Esophagus mucosa (tissue), 1 donor: ENCODE measurements around the gene FAM47E. TPM values are rescaled to one million over a fixed set of nuclear protein-coding genes. Genes with fewer than 3 reads are reported as not detected.
"Not testable (repeated sequence)": the region's sequence is repeated elsewhere in the genome, so short reads cannot be mapped to it uniquely, and the experiment has no call there.

Experiments
- ATAC-seq: fragments of 200-7000 bp; cut with Tn5 transposase; one replicate; pipeline ENCODE4 v1.9.1; 2020
- total RNA-seq: library from RNA; stranded (reverse); gene quantifications from one replicate; pipeline ENCODE4 v1.2.4, GENCODE V29; 2023
- donor health status: DM: yes; HTN: yes; CAD: no.

Gene FAM47E
- total RNA-seq, 1 donor from 2014 or later, result 0.20 TPM

- ATAC-seq, result no peak
Measured at GRCh38 chr4:76271248-76271647, 19.7 kb downstream of the FAM47E start.

GRCh38 chr4:76272073-76272472 is 20.6 kb downstream of the FAM47E start:
- no peak for ATAC-seq

- ATAC-seq, result no peak
Measured at GRCh38 chr4:76272582-76272981, 21.1 kb downstream of the FAM47E start.

- ATAC-seq, result no peak
Measured at GRCh38 chr4:76272999-76273398, 21.5 kb downstream of the FAM47E start.

- ATAC-seq, result no peak
Measured at GRCh38 chr4:76275486-76276124, 24.1 kb downstream of the FAM47E start.

- ATAC-seq, result no peak
Measured at GRCh38 chr4:76276813-76277212, 25.3 kb downstream of the FAM47E start.

GRCh38 chr4:76277667-76278066 is 26.1 kb downstream of the FAM47E start:
- no peak for ATAC-seq

- ATAC-seq, result no peak
Measured at GRCh38 chr4:76278583-76278982, 27.1 kb downstream of the FAM47E start.

GRCh38 chr4:76279462-76279861 is 27.9 kb downstream of the FAM47E start:
- ATAC-seq, result no peak

- no peak for ATAC-seq
Measured at GRCh38 chr4:76280488-76281441, 29.2 kb downstream of the FAM47E start.

- ATAC-seq, result not testable (repeated sequence)
Measured at GRCh38 chr4:76281594-76281993, 30.1 kb downstream of the FAM47E start.

- no peak for ATAC-seq
Measured at GRCh38 chr4:76282941-76283689, 31.6 kb downstream of the FAM47E start.

GRCh38 chr4:76283900-76284299 is 32.4 kb downstream of the FAM47E start:
- ATAC-seq, result no peak

GRCh38 chr4:76287811-76288210 is 36.3 kb downstream of the FAM47E start:
- not testable (repeated sequence) for ATAC-seq

GRCh38 chr4:76292730-76293129 is 41.2 kb downstream of the FAM47E start:
- no peak for ATAC-seq

GRCh38 chr4:76293772-76294171 is 42.3 kb downstream of the FAM47E start:
- no peak for ATAC-seq

- no peak for ATAC-seq
Measured at GRCh38 chr4:76296286-76296820, 44.8 kb downstream of the FAM47E start.

GRCh38 chr4:76298227-76298626 is 46.7 kb downstream of the FAM47E start:
- ATAC-seq, result no peak

- ATAC-seq, result no peak
Measured at GRCh38 chr4:76300012-76300411, 48.5 kb downstream of the FAM47E start.

GRCh38 chr4:76301068-76301774 is 49.7 kb downstream of the FAM47E start:
- peak; percentile 65 for ATAC-seq

GRCh38 chr4:76301775-76302162 is 50.2 kb downstream of the FAM47E start:
- ATAC-seq, result no peak

- no peak for ATAC-seq
Measured at GRCh38 chr4:76302826-76303438, 51.4 kb downstream of the FAM47E start.
